Lung (tissue), 12 donors: ENCODE data around the gene KHSRP. TPM values are rescaled to one million over a fixed set of nuclear protein-coding genes. Genes with fewer than 3 reads are reported as not detected.

ENCODE experiments used
- ATAC-seq: fragments of 200-7000 bp; cut with Tn5 transposase; one replicate; pipeline ENCODE4 v1.9.1; 2020; ENCODE audit warnings: moderate number of reproducible peaks; ENCODE audit not compliant: insufficient read depth, low FRiP score
- DNase-seq, 3 donors: peaks; one replicate each; pipeline ENCODE4 v3.0.0-alpha.2; 2013 to 2017
- H3K27ac ChIP-seq, 2 donors: one replicate each; pipeline ENCODE4 v1.5.1; 2013; ENCODE audit warnings: mild to moderate bottlenecking in 2 of 2, moderate library complexity in 2 of 2, control low read depth in 1 of 2, inconsistent platforms in 1 of 2, low read depth in 1 of 2, low read length in 1 of 2
- H3K27me3 ChIP-seq, 3 donors: one replicate each; pipeline ENCODE4 v1.5.1; 2013; ENCODE audit warnings: low read length in 2 of 3; ENCODE audit not compliant: control insufficient read depth in 3 of 3, insufficient read depth in 3 of 3
- H3K36me3 ChIP-seq, 4 donors: one replicate each; pipeline ENCODE4 v1.5.1; 2013; ENCODE audit warnings: low read length in 4 of 4, mild to moderate bottlenecking in 1 of 4, moderate library complexity in 1 of 4; ENCODE audit not compliant: control insufficient read depth in 4 of 4, insufficient read depth in 4 of 4
- H3K4me1 ChIP-seq, 5 donors: one replicate each; pipeline ENCODE4 v1.5.1; 2013; ENCODE audit warnings: low read length in 5 of 5, mild to moderate bottlenecking in 2 of 5, moderate library complexity in 1 of 5; ENCODE audit not compliant: control insufficient read depth in 5 of 5, insufficient read depth in 5 of 5
- H3K4me3 ChIP-seq: one replicate; pipeline ENCODE4 v1.5.1; 2013; ENCODE audit warnings: mild to moderate bottlenecking, control low read depth, moderate library complexity
- H3K9ac ChIP-seq, 2 donors: one replicate each; pipeline ENCODE4 v1.5.1; 2013; ENCODE audit warnings: low read length in 2 of 2, control low read depth in 1 of 2; ENCODE audit not compliant: insufficient read depth in 1 of 2
- H3K9me3 ChIP-seq, 4 donors: one replicate each; pipeline ENCODE4 v1.5.1; 2013; ENCODE audit warnings: low read length in 3 of 4, mild to moderate bottlenecking in 1 of 4, moderate library complexity in 1 of 4; ENCODE audit not compliant: control insufficient read depth in 4 of 4, insufficient read depth in 3 of 4
- WGBS, 2 donors: extraction: QIAGEN DNeasy Blood & Tissue Kit; methylation state at CpG; one replicate each; pipeline ENCODE4 v1.1.7; 2013; 5-methylcytosine and 5-hydroxymethylcytosine counted together
- polyA plus RNA-seq, 2 donors: library from polyadenylated mRNA; stranded (reverse); fragments of 200-250 nt; gene quantifications; one replicate each; pipeline ENCODE4 v1.2.1, GENCODE V29; 2013
- total RNA-seq, 2 donors: library from RNA; depleted of rRNA in 1 of 2; stranded (reverse); fragments of >200 nt in 1 of 2; gene quantifications; one replicate each; pipeline ENCODE4 v1.2.1, GENCODE V29; 2014 to 2021
- TF ChIP-seq, protein P1 (sequence below): IDR thresholded peaks from 2 replicates; pipeline ENCODE4 v1.5.1; 2012; ENCODE audit warnings: mild to moderate bottlenecking; ENCODE audit errors: control extremely low read depth, extremely low read depth
- donor health status: control.
- donor health status: control.
- donor health status: Bipolar disorder and iron deficiency.
- donor health status: healthy.
- donor health status: DM: yes; HTN: yes; CAD: no.

Gene KHSRP
- total and polyA plus RNA-seq, 4 donors = 116 to 204 (median 141) TPM

- Histone ChIP-seq H3K9me3 (no peaks in the 10 kb centered on the region), H3K4me3 (no peak overlapping the region), H3K27me3 (no peaks in the 10 kb centered on the region), H3K9ac (peak overlapping the region in 1 of 2 donors; percentile 24), H3K36me3 (peaks cover 4 to 57% (median 42%) of the 10 kb centered on the region in 4 donors), H3K4me1 (peaks cover 0 to 21% (median 13%) of the 10 kb centered on the region in 5 donors), H3K27ac (no peak overlapping the region)
- 86 to 88% methylated on average over 20 of the region's 20 CpGs for WGBS, 2 donors
- DNase-seq (no peak), ATAC-seq (no peak)
- TF ChIP-seq, protein P1, sequence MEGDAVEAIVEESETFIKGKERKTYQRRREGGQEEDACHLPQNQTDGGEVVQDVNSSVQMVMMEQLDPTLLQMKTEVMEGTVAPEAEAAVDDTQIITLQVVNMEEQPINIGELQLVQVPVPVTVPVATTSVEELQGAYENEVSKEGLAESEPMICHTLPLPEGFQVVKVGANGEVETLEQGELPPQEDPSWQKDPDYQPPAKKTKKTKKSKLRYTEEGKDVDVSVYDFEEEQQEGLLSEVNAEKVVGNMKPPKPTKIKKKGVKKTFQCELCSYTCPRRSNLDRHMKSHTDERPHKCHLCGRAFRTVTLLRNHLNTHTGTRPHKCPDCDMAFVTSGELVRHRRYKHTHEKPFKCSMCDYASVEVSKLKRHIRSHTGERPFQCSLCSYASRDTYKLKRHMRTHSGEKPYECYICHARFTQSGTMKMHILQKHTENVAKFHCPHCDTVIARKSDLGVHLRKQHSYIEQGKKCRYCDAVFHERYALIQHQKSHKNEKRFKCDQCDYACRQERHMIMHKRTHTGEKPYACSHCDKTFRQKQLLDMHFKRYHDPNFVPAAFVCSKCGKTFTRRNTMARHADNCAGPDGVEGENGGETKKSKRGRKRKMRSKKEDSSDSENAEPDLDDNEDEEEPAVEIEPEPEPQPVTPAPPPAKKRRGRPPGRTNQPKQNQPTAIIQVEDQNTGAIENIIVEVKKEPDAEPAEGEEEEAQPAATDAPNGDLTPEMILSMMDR = no peak
Observed at GRCh38 chr19:6421075-6422014, 3.3 kb downstream of the KHSRP start.

DNA sequence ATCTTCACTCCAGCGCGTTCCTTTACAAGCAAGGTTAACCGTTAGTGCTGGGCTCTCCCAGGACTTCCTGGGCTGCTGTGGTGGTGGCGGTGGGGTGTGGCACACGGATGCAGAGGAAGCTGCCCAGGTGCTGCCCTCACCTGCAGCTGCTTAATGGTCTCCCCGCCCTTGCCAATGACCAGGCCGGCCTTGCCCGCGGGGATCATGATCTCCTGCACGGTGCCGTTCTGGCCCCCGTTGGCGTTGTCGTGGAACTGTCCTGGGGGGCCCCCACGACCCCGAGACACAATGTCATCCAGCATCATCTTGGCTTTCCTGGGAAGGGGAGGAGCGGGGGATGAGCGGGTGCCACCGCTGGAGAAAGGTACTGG lies 6.1 kb downstream of the KHSRP start:
- 95% methylated on average over 19 of the region's 19 CpGs for WGBS, 2 donors
- TF ChIP-seq, protein P1 = no peak
- DNase-seq (no peak), ATAC-seq (no peak)
- Histone ChIP-seq H3K4me1 (peaks cover 0 to 27% (median 13%) of the 10 kb centered on the region in 5 donors), H3K9ac (no peak overlapping the region), H3K9me3 (no peaks in the 10 kb centered on the region), H3K27ac (no peak overlapping the region), H3K36me3 (peaks cover 20 to 79% (median 53%) of the 10 kb centered on the region in 4 donors), H3K27me3 (no peaks in the 10 kb centered on the region), H3K4me3 (no peak overlapping the region)

DNA sequence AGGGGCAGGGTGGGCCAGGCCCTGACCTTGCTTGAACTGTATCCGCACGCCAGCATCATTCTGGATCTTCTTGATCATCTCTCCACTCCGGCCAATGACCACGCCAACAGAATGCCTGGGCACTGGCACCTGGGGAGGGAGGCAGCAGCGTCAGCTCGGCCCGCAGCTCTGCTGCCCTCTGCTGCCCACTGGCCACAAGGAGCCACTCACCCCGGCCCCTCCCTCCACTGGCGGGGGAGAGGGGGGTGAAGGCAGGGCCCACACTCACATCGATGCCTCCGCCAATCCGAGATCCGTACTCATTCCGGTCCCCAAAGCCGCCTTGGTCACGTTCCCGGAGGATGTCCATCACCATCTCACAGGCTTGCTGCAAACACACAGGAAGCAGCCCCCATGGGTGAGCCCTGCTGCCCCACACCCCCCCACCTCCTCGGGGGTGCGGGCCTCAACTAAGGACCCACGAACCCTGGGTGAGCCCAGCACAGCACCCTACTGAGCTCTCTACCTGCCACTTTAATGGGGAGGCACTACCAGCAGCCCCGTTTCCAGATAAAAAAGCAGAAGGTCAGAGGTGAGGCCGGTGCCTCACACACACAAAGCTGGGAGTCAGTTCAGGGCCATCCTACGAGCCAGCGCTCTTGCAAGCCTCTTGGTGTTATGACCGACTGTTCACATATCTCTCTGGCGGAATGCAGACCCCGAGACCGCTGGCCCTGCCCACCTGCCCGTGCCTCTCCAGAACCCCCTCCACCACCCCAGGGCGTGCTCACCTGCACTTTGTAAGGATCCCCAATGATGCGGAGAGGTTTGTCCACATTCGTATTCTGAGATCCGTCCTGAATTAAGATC lies 6.7 kb downstream of the KHSRP start:
- no peak overlapping the region for H3K27ac ChIP-seq
- H3K27me3 ChIP-seq = no peaks in the 10 kb centered on the region
- peaks cover 20 to 79% (median 52%) of the 10 kb centered on the region in 4 donors for H3K36me3 ChIP-seq
- WGBS, 2 donors = 78 to 85% methylated on average over 33 of the region's 33 CpGs
- H3K9ac ChIP-seq = no peak overlapping the region
- no peak for ATAC-seq
- H3K4me3 ChIP-seq = no peak overlapping the region
- peak in 1 of 3 donors; percentile 35 for DNase-seq
- TF ChIP-seq, protein P1 = no peak
- H3K9me3 ChIP-seq = no peaks in the 10 kb centered on the region
- H3K4me1 ChIP-seq = peaks cover 0 to 27% (median 10%) of the 10 kb centered on the region in 5 donors
